ENCODE data around the gene ASAP3. TPM values are rescaled to one million over a fixed set of nuclear protein-coding genes. Genes with fewer than 3 reads are reported as not detected.

The ASAP3 gene
- total and polyA plus RNA-seq, 9 of the 15 experiments (the other 6 are each of a cell fraction or from before 2014, with no cell fraction given) = 1.7 to 31.2 (median 17.4) TPM

DNA sequence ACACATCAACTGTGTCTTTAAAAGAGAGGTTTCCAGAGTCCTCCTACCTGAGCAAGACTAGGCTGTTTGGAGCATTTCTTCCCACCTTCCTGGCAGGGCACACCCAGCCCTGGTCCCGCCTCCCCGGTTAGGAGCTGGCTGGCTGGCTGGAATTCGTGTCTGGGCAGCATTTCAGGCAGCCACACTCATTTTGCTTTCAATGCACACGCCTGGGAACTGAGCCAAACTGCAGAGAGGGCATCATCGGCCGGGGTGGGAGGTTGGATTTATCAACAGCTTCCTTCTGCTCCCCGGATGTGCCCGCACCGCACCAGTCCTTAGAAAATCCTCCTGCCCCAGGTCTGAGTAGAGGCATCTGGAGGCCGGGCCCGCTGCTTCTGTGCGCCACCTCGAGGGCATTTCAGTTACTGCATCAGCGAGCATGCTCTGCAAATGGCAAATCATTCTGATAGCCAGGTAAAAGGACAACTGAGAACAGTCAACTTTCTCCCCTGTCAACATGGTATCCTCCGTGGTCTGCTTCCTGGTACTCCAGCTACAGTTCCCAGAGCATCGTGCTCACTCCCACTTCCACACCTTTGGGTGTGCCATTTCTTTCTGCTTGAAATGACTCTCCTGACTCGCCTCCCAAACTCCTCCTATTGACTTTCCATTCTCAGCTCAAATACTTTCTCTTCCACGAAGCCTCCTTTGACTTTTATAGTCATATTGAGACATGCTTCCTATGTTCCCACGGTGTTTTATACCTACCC lies 80.1 kb downstream of the ASAP3 start (continued):
- TF ChIP-seq, protein P1, sequence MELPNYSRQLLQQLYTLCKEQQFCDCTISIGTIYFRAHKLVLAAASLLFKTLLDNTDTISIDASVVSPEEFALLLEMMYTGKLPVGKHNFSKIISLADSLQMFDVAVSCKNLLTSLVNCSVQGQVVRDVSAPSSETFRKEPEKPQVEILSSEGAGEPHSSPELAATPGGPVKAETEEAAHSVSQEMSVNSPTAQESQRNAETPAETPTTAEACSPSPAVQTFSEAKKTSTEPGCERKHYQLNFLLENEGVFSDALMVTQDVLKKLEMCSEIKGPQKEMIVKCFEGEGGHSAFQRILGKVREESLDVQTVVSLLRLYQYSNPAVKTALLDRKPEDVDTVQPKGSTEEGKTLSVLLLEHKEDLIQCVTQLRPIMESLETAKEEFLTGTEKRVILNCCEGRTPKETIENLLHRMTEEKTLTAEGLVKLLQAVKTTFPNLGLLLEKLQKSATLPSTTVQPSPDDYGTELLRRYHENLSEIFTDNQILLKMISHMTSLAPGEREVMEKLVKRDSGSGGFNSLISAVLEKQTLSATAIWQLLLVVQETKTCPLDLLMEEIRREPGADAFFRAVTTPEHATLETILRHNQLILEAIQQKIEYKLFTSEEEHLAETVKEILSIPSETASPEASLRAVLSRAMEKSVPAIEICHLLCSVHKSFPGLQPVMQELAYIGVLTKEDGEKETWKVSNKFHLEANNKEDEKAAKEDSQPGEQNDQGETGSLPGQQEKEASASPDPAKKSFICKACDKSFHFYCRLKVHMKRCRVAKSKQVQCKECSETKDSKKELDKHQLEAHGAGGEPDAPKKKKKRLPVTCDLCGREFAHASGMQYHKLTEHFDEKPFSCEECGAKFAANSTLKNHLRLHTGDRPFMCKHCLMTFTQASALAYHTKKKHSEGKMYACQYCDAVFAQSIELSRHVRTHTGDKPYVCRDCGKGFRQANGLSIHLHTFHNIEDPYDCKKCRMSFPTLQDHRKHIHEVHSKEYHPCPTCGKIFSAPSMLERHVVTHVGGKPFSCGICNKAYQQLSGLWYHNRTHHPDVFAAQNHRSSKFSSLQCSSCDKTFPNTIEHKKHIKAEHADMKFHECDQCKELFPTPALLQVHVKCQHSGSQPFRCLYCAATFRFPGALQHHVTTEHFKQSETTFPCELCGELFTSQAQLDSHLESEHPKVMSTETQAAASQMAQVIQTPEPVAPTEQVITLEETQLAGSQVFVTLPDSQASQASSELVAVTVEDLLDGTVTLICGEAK (IDR thresholded peaks at IDR 0.05) = peak; percentile 51
- TF ChIP-seq, protein P1 (CRISPR knock-in tag; IDR thresholded peaks at IDR 0.05) = no peak
- no peak for TF ChIP-seq KAT8 (IDR thresholded peaks at IDR 0.05; ENCODE audit: low read depth)
- TF ChIP-seq HNRNPH1 (optimal IDR thresholded peaks at IDR 0.05; ENCODE audit: low read depth, low read length) = no peak
- TF ChIP-seq HLTF (IDR thresholded peaks at IDR 0.05) = no peak; the same call in 1 of the 2 replicates
- no peak for TF ChIP-seq RUNX1 (IDR thresholded peaks at IDR 0.05; ENCODE audit: low read depth)
- TF ChIP-seq ADNP (tag; IDR thresholded peaks at IDR 0.05) = no peak
- no peak for TF ChIP-seq ZNF780A (CRISPR knock-in tag; IDR thresholded peaks at IDR 0.05)
- TF ChIP-seq TSC22D4 (tag; IDR thresholded peaks at IDR 0.05) = no peak
- TF ChIP-seq, protein P2, sequence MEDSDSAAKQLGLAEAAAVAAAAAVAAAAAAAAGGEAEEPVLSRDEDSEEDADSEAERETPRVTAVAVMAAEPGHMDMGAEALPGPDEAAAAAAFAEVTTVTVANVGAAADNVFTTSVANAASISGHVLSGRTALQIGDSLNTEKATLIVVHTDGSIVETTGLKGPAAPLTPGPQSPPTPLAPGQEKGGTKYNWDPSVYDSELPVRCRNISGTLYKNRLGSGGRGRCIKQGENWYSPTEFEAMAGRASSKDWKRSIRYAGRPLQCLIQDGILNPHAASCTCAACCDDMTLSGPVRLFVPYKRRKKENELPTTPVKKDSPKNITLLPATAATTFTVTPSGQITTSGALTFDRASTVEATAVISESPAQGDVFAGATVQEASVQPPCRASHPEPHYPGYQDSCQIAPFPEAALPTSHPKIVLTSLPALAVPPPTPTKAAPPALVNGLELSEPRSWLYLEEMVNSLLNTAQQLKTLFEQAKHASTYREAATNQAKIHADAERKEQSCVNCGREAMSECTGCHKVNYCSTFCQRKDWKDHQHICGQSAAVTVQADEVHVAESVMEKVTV (CRISPR knock-in tag; IDR thresholded peaks at IDR 0.05) = peak; percentile 84
- peak; percentile 94 to 98 for TF ChIP-seq RAD21 (CRISPR knock-in tag; conservative IDR thresholded peaks at IDR 0.05 in 1 of 2, IDR thresholded peaks at IDR 0.05 in 1 of 2)
- TF ChIP-seq CHD2 (IDR thresholded peaks at IDR 0.05; ENCODE audit: low read depth, low read length) = no peak
